Suprapubic skin (tissue), 4 donors: ENCODE data around the gene RUNX2. TPM values are rescaled to one million over a fixed set of nuclear protein-coding genes. Genes with fewer than 3 reads are reported as not detected.

Source experiments
- DNase-seq, 2 donors: peaks; one replicate each; pipeline ENCODE4 v3.0.0-alpha.2; 2019; ENCODE audit warnings: low spot score in 2 of 2
- H3K27ac ChIP-seq: fragments of 200-600 bp; sonication (generic); one replicate; pipeline ENCODE4 v1.5.1; 2019
- H3K27me3 ChIP-seq: fragments of 200-600 bp; sonication (generic); one replicate; pipeline ENCODE4 v1.5.1; 2019
- H3K36me3 ChIP-seq: fragments of 200-600 bp; sonication (generic); one replicate; pipeline ENCODE4 v1.5.1; 2019
- H3K4me1 ChIP-seq: fragments of 200-600 bp; sonication (generic); one replicate; pipeline ENCODE4 v1.5.1; 2019
- H3K4me3 ChIP-seq: fragments of 200-600 bp; sonication (generic); one replicate; pipeline ENCODE4 v1.5.1; 2019; ENCODE audit warnings: mild to moderate bottlenecking
- H3K9me3 ChIP-seq: fragments of 200-600 bp; sonication (generic); one replicate; pipeline ENCODE4 v1.5.1; 2019
- CTCF ChIP-seq, 2 donors: fragments of 200-600 bp in 1 of 2; fragments of 450-650 bp in 1 of 2; sonication (generic) in 1 of 2; IDR thresholded peaks; one replicate each; pipeline ENCODE4 v1.5.1; 2016 to 2019; ENCODE audit warnings: antibody characterized with exemption in 2 of 2, mild to moderate bottlenecking in 1 of 2, moderate library complexity in 1 of 2
- EP300 ChIP-seq: sonication (generic); formaldehyde crosslinking; IDR thresholded peaks from one replicate; pipeline ENCODE4 v1.6.1; 2017; ENCODE audit warnings: antibody characterized with exemption
- POLR2A ChIP-seq, 2 donors: fragments of 450-650 bp; IDR thresholded peaks; one replicate each; pipeline ENCODE4 v1.6.1; 2017; ENCODE audit warnings: antibody characterized with exemption in 2 of 2, mild to moderate bottlenecking in 2 of 2, moderate library complexity in 2 of 2
- POLR2AphosphoS5 ChIP-seq, 3 donors: sonication (generic); formaldehyde crosslinking; IDR thresholded peaks; one replicate each; pipeline ENCODE4 v1.6.1; 2017; ENCODE audit warnings: antibody characterized with exemption in 3 of 3
- WGBS: methylation state at CpG from one replicate; pipeline ENCODE4 v1.1.5; 2018; 5-methylcytosine and 5-hydroxymethylcytosine counted together
- total RNA-seq, 4 donors: library from RNA; depleted of rRNA; stranded (reverse); fragments of >200 nt; gene quantifications; one replicate each; pipeline ENCODE4 v1.1.0, GENCODE V29; 2016

RUNX2 gene
- total RNA-seq, 4 donors from 2014 or later, result 2.6 to 5.9 (median 3.1) TPM

GRCh38 chr6:45469663-45470062 lies 141.5 kb downstream of the RUNX2 start:
- no peaks in the 10 kb centered on the region for H3K9me3 ChIP-seq
- no peaks in the 10 kb centered on the region for H3K4me1 ChIP-seq
- no peak overlapping the region for H3K27ac ChIP-seq
- no peaks in the 10 kb centered on the region for H3K27me3 ChIP-seq
- no peaks in the 10 kb centered on the region for H3K36me3 ChIP-seq
- WGBS, result 73% methylated on average over 4 of the region's 4 CpGs
- no peak overlapping the region for H3K4me3 ChIP-seq
- no peak for DNase-seq
- TF ChIP-seq POLR2AphosphoS5 (IDR thresholded peaks at IDR 0.05), result no peak
- TF ChIP-seq POLR2A (IDR thresholded peaks at IDR 0.05), result no peak
- no peak for TF ChIP-seq EP300
- TF ChIP-seq CTCF (IDR thresholded peaks at IDR 0.05), result no peak

DNA sequence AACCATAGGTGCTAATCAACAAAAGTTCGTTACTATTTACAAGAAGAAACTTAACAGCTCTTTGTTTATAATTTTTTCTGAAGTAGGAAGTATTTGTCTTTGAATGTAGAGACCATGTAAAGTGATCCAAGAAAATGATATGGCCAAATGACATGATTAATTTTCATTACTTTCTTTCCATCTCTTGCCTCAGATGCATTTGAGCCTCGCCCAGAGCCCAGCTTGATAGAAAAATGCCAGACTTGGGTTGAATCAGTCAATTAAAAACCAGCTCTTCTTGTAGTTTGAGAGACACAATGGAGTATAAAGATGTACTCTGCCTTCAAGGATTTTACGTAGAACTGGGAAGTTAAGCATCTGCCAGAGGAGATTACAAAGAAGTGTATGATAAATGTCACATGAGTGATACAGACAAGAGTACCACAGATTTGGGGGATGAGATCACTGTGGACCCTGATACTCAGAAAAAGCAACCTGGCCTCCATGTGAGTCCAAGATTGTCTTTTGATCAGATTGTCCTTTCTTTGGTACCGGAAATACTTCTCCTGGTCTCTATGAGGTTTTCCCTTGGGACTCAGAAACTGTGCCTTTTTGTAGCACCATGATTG lies 142.1 kb downstream of the RUNX2 start:
- H3K27ac ChIP-seq, result no peak overlapping the region
- no peaks in the 10 kb centered on the region for H3K36me3 ChIP-seq
- H3K9me3 ChIP-seq, result no peaks in the 10 kb centered on the region
- no peak for TF ChIP-seq EP300
- TF ChIP-seq POLR2AphosphoS5 (IDR thresholded peaks at IDR 0.05), result no peak
- no peak for TF ChIP-seq CTCF (IDR thresholded peaks at IDR 0.05)
- TF ChIP-seq POLR2A (IDR thresholded peaks at IDR 0.05), result no peak
- no peak for DNase-seq
- 72% methylated on average over 4 of the region's 4 CpGs for whole genome bisulfite sequencing
- H3K27me3 ChIP-seq, result no peaks in the 10 kb centered on the region
- no peak overlapping the region for H3K4me3 ChIP-seq
- H3K4me1 ChIP-seq, result no peaks in the 10 kb centered on the region

- WGBS, result 78% methylated on average over 7 of the region's 7 CpGs
- Histone ChIP-seq H3K36me3 (no peaks in the 10 kb centered on the region), H3K27ac (peak overlapping the region; percentile 11), H3K4me1 (peaks cover 3% of the 10 kb centered on the region), H3K9me3 (no peaks in the 10 kb centered on the region), H3K4me3 (no peak overlapping the region), H3K27me3 (no peaks in the 10 kb centered on the region)
- no peak for TF ChIP-seq CTCF (IDR thresholded peaks at IDR 0.05)
- TF ChIP-seq POLR2A (IDR thresholded peaks at IDR 0.05), result no peak
- no peak for TF ChIP-seq EP300
- no peak for TF ChIP-seq POLR2AphosphoS5 (IDR thresholded peaks at IDR 0.05)
- DNase-seq, result no peak
These were observed 144.3 kb downstream of the RUNX2 start for GRCh38 chr6:45472382-45472781.

DNA sequence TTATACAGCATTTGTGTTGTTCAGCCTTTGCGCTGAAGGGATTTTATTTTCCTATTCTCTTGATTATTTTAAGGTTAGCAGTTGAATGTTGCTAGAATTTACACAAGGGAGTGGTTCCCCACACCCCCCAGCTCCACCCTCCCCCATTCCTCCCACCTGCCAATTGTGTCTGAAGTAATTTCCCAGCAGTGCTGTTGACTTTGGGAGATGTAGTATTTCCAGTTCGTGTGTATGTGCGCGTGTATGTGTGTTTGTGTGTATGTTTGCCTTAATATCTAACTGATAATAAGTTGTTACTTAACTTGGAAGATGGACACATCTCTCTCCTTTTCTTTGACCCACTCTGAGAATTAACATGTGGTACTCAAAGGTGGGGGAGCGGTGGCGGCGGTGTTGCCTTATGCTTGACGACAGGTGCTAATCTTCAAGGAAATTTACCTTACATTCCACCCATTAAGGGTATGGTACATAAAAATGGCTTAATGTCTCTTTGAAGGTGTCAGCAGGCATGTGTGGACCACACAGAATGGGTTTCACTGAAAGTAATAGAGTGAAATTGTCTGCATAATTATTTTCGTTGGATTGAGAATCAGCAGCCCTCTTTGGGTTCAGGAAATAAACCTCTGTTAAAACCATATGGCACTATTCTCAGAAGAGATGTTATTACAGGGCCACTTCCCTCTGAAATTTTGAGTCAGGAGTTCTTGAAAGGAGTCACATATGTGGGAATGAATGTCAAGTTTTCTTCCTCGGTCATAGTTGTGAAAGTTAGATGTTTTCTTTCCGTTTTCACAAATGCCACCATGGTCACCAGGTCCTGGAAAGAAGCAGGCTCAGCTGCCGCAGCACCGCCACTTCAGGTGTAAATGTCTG lies 145.2 kb downstream of the RUNX2 start:
- H3K9me3 ChIP-seq, result no peaks in the 10 kb centered on the region
- WGBS, result 86% methylated on average over 13 of the region's 13 CpGs
- no peaks in the 10 kb centered on the region for H3K36me3 ChIP-seq
- H3K27ac ChIP-seq, result no peak overlapping the region
- no peaks in the 10 kb centered on the region for H3K27me3 ChIP-seq
- H3K4me3 ChIP-seq, result no peak overlapping the region
- TF ChIP-seq CTCF (IDR thresholded peaks at IDR 0.05) (no peak), EP300 (no peak), POLR2A (IDR thresholded peaks at IDR 0.05) (no peak), POLR2AphosphoS5 (IDR thresholded peaks at IDR 0.05) (no peak)
- no peak for DNase-seq
- H3K4me1 ChIP-seq, result peaks cover 6% of the 10 kb centered on the region

DNA sequence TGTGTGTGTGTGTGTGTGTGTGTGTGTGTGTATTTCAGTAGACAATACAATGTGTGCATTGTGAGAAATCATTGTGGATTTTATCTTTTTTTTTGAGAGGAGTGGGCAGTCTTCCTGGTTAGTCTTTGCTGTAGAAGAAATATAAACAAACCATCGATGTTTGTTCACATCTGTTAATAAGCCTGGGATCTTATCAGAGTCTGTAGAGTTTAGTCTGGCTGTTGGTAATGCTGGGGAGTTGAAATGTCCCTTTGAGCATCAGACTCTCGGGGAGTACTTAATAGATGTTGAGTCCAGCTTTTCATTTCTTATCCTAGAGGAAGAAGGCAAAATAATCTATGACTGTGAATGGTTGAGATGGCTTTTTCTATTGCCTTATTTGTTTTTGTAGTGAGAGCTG lies 146.2 kb downstream of the RUNX2 start:
- no peaks in the 10 kb centered on the region for H3K9me3 ChIP-seq
- no peaks in the 10 kb centered on the region for H3K27me3 ChIP-seq
- DNase-seq, result no peak
- no peak for TF ChIP-seq POLR2A (IDR thresholded peaks at IDR 0.05)
- TF ChIP-seq POLR2AphosphoS5 (IDR thresholded peaks at IDR 0.05), result no peak
- TF ChIP-seq EP300, result no peak
- no peak for TF ChIP-seq CTCF (IDR thresholded peaks at IDR 0.05)
- no peaks in the 10 kb centered on the region for H3K36me3 ChIP-seq
- no peak overlapping the region for H3K4me3 ChIP-seq
- WGBS, result 78% methylated on average over 2 of the region's 2 CpGs
- H3K27ac ChIP-seq, result no peak overlapping the region
- peaks cover 6% of the 10 kb centered on the region for H3K4me1 ChIP-seq
